Kidney (tissue), 14 donors: ENCODE data around the gene C11orf52. TPM values are rescaled to one million over a fixed set of nuclear protein-coding genes. Genes with fewer than 3 reads are reported as not detected.

ENCODE experiments used
- DNase-seq, 5 donors: peaks; one replicate each; pipeline ENCODE4 v3.0.0-alpha.2; 2013 to 2020
- FAIRE-seq: peaks from 2 replicates; lab custom pipeline; 2012; peaks lifted over from hg19 to GRCh38; lab: Jason Lieb, UNC
- H3K27ac ChIP-seq, 2 donors: one replicate each; pipeline ENCODE4 v1.7.0; 2013; ENCODE audit warnings: low read depth in 2 of 2, low read length in 2 of 2, inconsistent platforms in 1 of 2
- H3K27me3 ChIP-seq: one replicate; pipeline ENCODE4 v1.7.1; 2013; ENCODE audit warnings: low read length, inconsistent platforms; ENCODE audit not compliant: control insufficient read depth, insufficient read depth
- H3K36me3 ChIP-seq, 3 donors: one replicate each; pipeline versions ENCODE4 v1.7.0 to v1.7.1; 2013; ENCODE audit warnings: low read length in 3 of 3, control low read depth in 1 of 3, inconsistent platforms in 1 of 3; ENCODE audit not compliant: insufficient read depth in 3 of 3, control insufficient read depth in 2 of 3
- H3K4me1 ChIP-seq, 3 donors: one replicate each; pipeline versions ENCODE4 v1.7.0 to v1.7.1; 2013; ENCODE audit warnings: low read length in 3 of 3, inconsistent platforms in 1 of 3, low read depth in 1 of 3; ENCODE audit not compliant: control insufficient read depth in 2 of 3, insufficient read depth in 2 of 3
- H3K4me3 ChIP-seq, 3 donors: one replicate each; pipeline versions ENCODE4 v1.7.0 to v1.8.1; 2013; ENCODE audit warnings: low read length in 3 of 3, control low read depth in 1 of 3, inconsistent platforms in 1 of 3
- H3K9ac ChIP-seq, 3 donors: one replicate each; pipeline versions ENCODE4 v1.7.0 to v1.7.1; 2013; ENCODE audit warnings: low read length in 3 of 3, control low read depth in 1 of 3, inconsistent platforms in 1 of 3
- H3K9me3 ChIP-seq, 3 donors: one replicate each; pipeline versions ENCODE4 v1.7.0 to v1.7.1; 2013; ENCODE audit warnings: low read length in 3 of 3, control low read depth in 1 of 3, inconsistent platforms in 1 of 3; ENCODE audit not compliant: control insufficient read depth in 2 of 3, insufficient read depth in 1 of 3
- CTCF ChIP-seq: IDR thresholded peaks from 3 replicates; pipeline ENCODE4 v1.5.1; 2012; ENCODE audit warnings: mild to moderate bottlenecking, moderate library complexity, borderline replicate concordance; ENCODE audit not compliant: insufficient read depth; ENCODE audit errors: extremely low read depth
- intact Hi-C: fragments of 100-400 bp; cut with DNase I; formaldehyde crosslinking; loops from one replicate; pipeline ENCODE4 v1.11.1; 2022
- polyA plus RNA-seq: library from polyadenylated mRNA; stranded (reverse); fragments of 350-450 nt; fragmentation: Illumina TruSeq; extraction: RNeasy Lipid Tissue Mini Kit (QIAGEN cat#74804); gene quantifications from one replicate; pipeline ENCODE4 v1.2.3, GENCODE V29; 2014; ENCODE audit warnings: low read depth, low replicate concordance; ENCODE audit not compliant: insufficient read depth
- total RNA-seq: library from RNA; stranded (reverse); fragmentation: NEBNext Ultra II Directional; extraction: Animal tissue kit (Norgen Biotek cat#: 25700); gene quantifications from one replicate; pipeline ENCODE4 v1.2.1, GENCODE V29; 2021
- donor health status: control.
- donor health status: control.
- donor health status: control.
- donor health status: control.
- donor health status: control.
- donor health status: DM: yes; HTN: yes; CAD: no.
- donor health status: Normal renal cell carcinoma (clear cell type).

Gene C11orf52
- total and polyA plus RNA-seq, 2 donors from 2014 or later, result 27.8 to 103 TPM

- intact Hi-C loops, result no loop called here
- TF ChIP-seq CTCF, result no peak
- DNase-seq (no peak), FAIRE-seq (no peak)
- H3K27me3 ChIP-seq, result no peaks in the 10 kb centered on the region
- no peak overlapping the region for H3K9ac ChIP-seq
- no peak overlapping the region for H3K4me3 ChIP-seq
- no peaks in the 10 kb centered on the region for H3K4me1 ChIP-seq
- no peaks in the 10 kb centered on the region for H3K36me3 ChIP-seq
- no peaks in the 10 kb centered on the region for H3K9me3 ChIP-seq
- H3K27ac ChIP-seq, result no peak overlapping the region
Measured at GRCh38 chr11:111963931-111964340, 45.2 kb downstream of the C11orf52 start.

- DNase-seq (no peak), FAIRE-seq (no peak)
- H3K9ac ChIP-seq, result no peak overlapping the region
- no peaks in the 10 kb centered on the region for H3K4me1 ChIP-seq
- no peak overlapping the region for H3K27ac ChIP-seq
- TF ChIP-seq CTCF, result no peak
- no peaks in the 10 kb centered on the region for H3K36me3 ChIP-seq
- no peaks in the 10 kb centered on the region for H3K27me3 ChIP-seq
- intact Hi-C loops, result no loop called here
- H3K9me3 ChIP-seq, result no peaks in the 10 kb centered on the region
- H3K4me3 ChIP-seq, result no peak overlapping the region
Measured at GRCh38 chr11:111966678-111967077, 48.0 kb downstream of the C11orf52 start.

GRCh38 chr11:111967649-111968048 lies 48.9 kb downstream of the C11orf52 start:
- Histone ChIP-seq H3K36me3 (no peaks in the 10 kb centered on the region), H3K9ac (no peak overlapping the region), H3K4me3 (no peak overlapping the region), H3K9me3 (no peaks in the 10 kb centered on the region), H3K4me1 (no peaks in the 10 kb centered on the region), H3K27me3 (no peaks in the 10 kb centered on the region), H3K27ac (no peak overlapping the region)
- no peak for TF ChIP-seq CTCF
- intact Hi-C loops, result no loop called here
- DNase-seq, result no peak
- FAIRE-seq, result no peak

- Histone ChIP-seq H3K36me3 (no peaks in the 10 kb centered on the region), H3K27me3 (no peaks in the 10 kb centered on the region), H3K27ac (no peak overlapping the region)
Measured at GRCh38 chr11:111969344-111969743, 50.6 kb downstream of the C11orf52 start.

More at GRCh38 chr11:111969344-111969743, 50.6 kb downstream of the C11orf52 start:
- Histone ChIP-seq H3K4me3 (no peak overlapping the region), H3K9me3 (no peaks in the 10 kb centered on the region), H3K9ac (no peak overlapping the region), H3K4me1 (no peaks in the 10 kb centered on the region)
- no peak for DNase-seq
- TF ChIP-seq CTCF, result no peak
- no peak for FAIRE-seq
- intact Hi-C loops, result no loop called here
